Measurements from ENCODE around the gene NRN1L. TPM values are rescaled to one million over a fixed set of nuclear protein-coding genes. Genes with fewer than 3 reads are reported as not detected.

NRN1L gene
- total RNA-seq, 8 experiments from 2014 or later = 0.33 to 1.3 (median 0.68) TPM; not detected in 2

DNA sequence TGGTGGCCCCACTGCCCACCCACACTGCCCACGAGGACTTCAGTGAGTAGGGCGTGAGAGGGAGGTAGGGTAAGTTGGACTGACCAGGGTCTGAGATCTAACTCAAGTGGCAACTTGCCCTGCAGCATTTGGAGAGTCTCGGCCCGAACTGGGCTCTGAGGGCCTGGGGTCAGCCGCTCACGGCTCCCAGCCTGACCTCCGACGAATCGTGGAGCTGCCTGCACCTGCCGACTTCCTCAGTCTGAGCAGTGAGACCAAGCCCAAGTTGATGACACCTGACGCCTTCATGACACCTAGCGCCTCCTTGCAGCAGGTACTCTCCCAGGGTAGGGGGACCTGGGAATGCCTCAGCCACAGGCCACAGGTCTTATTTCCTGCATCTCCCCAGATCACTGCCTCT is 5.2 kb upstream of the NRN1L start:
- H3K27ac ChIP-seq = no peak overlapping the region
- H3K4me1 ChIP-seq (replicated peaks in 1 of 2) = peaks cover 4 to 6% of the 10 kb centered on the region in 2 donors
- 92 to 100% methylated on average over 2 to 8 of the region's 12 CpGs; no CpG with 5 or more reads in 8 of the 10 experiments for WGBS, 10 experiments
- H3K4me3 ChIP-seq = no peak overlapping the region
- in situ Hi-C loops (cut with MboI; ENCODE audit: low pct_unique_long_range_greater_than_20kb in 2 of 9, low sequenced_read_pairs in 9 of 9, unreplicated experiment in 9 of 9) = no loop called here
- ATAC-seq (replicated peaks in 6 of 8) = no peak

DNA sequence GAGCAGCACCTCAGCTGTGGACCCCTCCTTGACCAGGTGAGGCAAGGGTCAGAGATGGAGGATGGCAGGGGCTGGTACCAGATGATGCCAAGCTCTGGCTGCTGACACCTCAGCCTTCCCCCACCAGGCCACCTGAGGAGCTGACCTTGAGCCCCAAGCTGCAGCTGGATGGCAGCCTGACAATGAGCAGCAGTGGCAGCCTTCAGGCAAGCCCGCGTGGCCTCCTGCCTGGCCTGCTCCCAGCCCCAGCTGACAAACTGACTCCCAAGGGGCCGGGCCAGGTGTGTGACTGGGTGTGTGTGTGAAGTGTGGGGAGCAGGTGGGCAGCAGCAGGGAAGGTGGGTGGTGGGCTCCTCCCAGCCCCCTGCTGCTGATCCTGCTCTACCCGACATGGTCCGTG is 4.7 kb upstream of the NRN1L start:
- no peak for ATAC-seq (replicated peaks in 6 of 8)
- in situ Hi-C loops (cut with MboI; ENCODE audit: low pct_unique_long_range_greater_than_20kb in 2 of 9, low sequenced_read_pairs in 9 of 9, unreplicated experiment in 9 of 9) = no loop called here
- Histone ChIP-seq H3K27ac (no peak overlapping the region), H3K4me1 (replicated peaks in 1 of 2) (peaks cover 2% of the 10 kb centered on the region in 2 donors), H3K4me3 (no peak overlapping the region)
- 60 to 100% (median 80%) methylated on average over 1 to 3 of the region's 5 CpGs; no CpG with 5 or more reads in 5 of the 10 experiments for WGBS, 10 experiments

DNA sequence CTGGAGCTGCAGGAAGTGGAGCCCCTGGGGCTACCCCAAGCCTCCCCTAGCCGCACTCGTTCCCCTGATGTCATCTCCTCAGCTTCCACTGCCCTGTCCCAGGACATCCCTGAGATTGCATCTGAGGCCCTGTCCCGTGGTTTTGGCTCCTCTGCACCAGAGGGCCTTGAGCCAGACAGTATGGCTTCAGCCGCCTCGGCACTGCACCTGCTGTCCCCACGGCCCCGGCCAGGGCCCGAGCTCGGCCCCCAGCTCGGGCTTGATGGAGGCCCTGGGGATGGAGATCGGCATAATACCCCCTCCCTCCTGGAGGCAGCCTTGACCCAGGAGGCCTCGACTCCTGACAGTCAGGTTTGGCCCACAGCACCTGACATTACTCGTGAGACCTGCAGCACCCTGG is 4.1 kb upstream of the NRN1L start:
- no peak overlapping the region for H3K4me3 ChIP-seq
- H3K27ac ChIP-seq = no peak overlapping the region
- in situ Hi-C loops (cut with MboI; ENCODE audit: low pct_unique_long_range_greater_than_20kb in 2 of 9, low sequenced_read_pairs in 9 of 9, unreplicated experiment in 9 of 9) = no loop called here
- H3K4me1 ChIP-seq (replicated peaks in 1 of 2) = peaks cover 2 to 6% of the 10 kb centered on the region in 2 donors
- no peak for ATAC-seq (replicated peaks in 6 of 8)
- WGBS, 10 experiments = 87 to 100% (median 100%) methylated on average over 1 to 3 of the region's 13 CpGs; no CpG with 5 or more reads in 7 of the 10 experiments

DNA sequence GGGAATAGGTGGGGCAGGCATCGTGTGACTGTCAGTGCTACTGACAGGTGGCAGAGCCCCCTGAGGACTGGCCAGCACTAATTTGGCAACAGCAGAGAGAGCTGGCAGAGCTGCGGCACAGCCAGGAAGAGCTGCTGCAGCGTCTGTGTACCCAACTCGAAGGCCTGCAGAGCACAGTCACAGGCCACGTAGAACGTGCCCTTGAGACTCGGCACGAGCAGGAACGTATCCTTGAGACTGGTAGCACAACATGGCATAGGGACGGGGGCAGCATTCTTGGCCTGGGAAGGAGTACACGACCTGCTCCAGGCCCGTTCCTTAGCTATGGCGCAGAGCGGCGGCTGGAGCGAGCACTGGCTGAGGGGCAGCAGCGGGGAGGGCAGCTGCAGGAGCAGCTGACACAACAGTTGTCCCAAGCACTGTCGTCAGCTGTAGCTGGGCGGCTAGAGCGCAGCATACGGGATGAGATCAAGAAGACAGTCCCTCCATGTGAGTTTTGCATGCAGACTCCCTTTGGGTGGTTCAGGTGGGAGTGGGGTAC is 3.0 kb upstream of the NRN1L start:
- in situ Hi-C loops (cut with MboI; ENCODE audit: low pct_unique_long_range_greater_than_20kb in 2 of 9, low sequenced_read_pairs in 9 of 9, unreplicated experiment in 9 of 9) = no loop called here
- H3K27ac ChIP-seq = no peak overlapping the region
- WGBS, 10 experiments = 94 to 100% (median 98%) methylated on average over 1 to 6 of the region's 21 CpGs; no CpG with 5 or more reads in 6 of the 10 experiments
- H3K4me3 ChIP-seq = no peak overlapping the region
- peaks cover 2 to 6% of the 10 kb centered on the region in 2 donors for H3K4me1 ChIP-seq (replicated peaks in 1 of 2)
- ATAC-seq (replicated peaks in 6 of 8) = no peak

DNA sequence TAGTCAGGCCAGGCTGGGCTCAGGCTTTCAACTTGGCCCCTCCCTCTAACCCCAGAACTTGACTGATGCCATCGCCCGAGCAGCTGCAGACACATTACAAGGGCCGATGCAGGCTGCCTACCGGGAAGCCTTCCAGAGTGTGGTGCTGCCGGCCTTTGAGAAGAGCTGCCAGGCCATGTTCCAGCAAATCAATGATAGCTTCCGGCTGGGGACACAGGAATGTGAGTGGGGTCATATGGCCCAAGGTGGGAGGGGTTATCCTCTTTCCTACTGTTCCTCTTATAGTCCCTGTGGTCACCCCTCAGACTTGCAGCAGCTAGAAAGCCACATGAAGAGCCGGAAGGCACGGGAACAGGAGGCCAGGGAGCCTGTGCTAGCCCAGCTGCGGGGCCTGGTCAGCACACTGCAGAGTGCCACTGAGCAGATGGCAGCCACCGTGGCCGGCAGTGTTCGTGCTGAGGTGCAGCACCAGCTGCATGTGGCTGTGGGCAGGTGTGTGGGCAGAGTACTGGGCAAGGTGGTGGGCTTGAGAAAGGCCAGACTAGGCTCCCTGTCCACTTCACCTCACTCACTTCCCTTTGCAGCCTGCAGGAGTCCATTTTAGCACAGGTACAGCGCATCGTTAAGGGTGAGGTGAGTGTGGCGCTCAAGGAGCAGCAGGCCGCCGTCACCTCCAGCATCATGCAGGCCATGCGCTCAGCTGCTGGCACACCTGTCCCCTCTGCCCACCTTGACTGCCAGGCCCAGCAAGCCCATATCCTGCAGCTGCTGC is 2.1 kb upstream of the NRN1L start:
- ATAC-seq (replicated peaks in 6 of 8) = no peak
- no peak overlapping the region for H3K4me3 ChIP-seq
- peaks cover 2 to 6% of the 10 kb centered on the region in 2 donors for H3K4me1 ChIP-seq (replicated peaks in 1 of 2)
- no peak overlapping the region for H3K27ac ChIP-seq
- WGBS, 10 experiments = 0 to 100% (median 88%) methylated on average over 1 to 10 of the region's 18 CpGs; no CpG with 5 or more reads in 3 of the 10 experiments
- in situ Hi-C loops (cut with MboI; ENCODE audit: low pct_unique_long_range_greater_than_20kb in 2 of 9, low sequenced_read_pairs in 9 of 9, unreplicated experiment in 9 of 9) = no loop called here

DNA sequence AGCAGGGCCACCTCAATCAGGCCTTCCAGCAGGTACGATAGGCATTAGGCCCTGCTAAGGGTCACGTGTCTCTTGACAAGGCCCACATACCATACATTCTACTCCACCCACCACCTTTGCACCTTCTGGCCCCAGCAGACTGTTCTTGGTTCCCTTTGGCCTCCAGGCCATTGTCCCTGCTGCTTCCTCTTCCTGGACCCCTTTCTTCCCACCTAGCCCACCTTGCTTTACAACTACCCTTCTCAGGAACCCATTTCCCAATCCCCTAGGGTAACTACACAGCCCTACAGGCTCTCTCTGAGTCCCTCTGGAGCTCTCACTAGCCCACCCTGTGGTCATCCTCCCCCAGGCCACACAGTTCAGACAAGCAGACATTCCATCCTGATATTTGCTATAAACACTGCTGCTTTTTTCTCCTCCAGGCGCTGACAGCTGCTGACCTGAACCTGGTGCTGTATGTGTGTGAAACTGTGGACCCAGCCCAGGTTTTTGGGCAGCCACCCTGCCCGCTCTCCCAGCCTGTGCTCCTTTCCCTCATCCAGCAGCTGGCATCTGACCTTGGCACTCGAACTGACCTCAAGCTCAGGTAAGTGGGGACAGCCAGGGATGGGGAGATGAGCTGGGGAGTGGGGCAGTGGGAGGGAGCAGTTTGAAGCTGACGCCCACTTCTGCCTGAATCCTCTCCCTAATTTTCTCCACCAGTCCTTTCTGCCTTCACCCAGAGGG is 1.4 kb upstream of the NRN1L start:
- Histone ChIP-seq H3K4me3 (no peak overlapping the region), H3K4me1 (replicated peaks in 1 of 2) (peaks cover 2 to 6% of the 10 kb centered on the region in 2 donors), H3K27ac (no peak overlapping the region)
- WGBS, 10 experiments = 60 to 100% (median 88%) methylated on average over 1 to 6 of the region's 6 CpGs; no CpG with 5 or more reads in 5 of the 10 experiments
- ATAC-seq (replicated peaks in 6 of 8) = no peak
- in situ Hi-C loops (cut with MboI; ENCODE audit: low pct_unique_long_range_greater_than_20kb in 2 of 9, low sequenced_read_pairs in 9 of 9, unreplicated experiment in 9 of 9) = no loop called here

DNA sequence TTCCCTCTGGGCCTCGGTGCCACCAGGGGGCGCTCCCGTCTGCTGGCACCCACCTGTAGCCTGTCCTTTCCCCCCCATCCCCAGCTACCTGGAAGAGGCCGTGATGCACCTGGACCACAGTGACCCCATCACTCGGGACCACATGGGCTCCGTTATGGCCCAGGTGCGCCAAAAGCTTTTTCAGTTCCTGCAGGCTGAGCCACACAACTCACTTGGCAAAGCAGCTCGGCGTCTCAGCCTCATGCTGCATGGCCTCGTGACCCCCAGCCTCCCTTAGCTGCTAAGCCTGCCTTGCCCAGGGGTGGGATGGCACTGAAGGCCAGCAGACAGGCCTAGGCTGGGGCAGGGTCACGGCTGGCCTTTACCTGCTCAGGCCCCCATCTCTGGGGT is 818 bp upstream of the NRN1L start:
- in situ Hi-C loops (cut with MboI; ENCODE audit: low pct_unique_long_range_greater_than_20kb in 2 of 9, low sequenced_read_pairs in 9 of 9, unreplicated experiment in 9 of 9) = no loop called here
- Histone ChIP-seq H3K27ac (no peak overlapping the region), H3K4me3 (no peak overlapping the region), H3K4me1 (replicated peaks in 1 of 2) (peaks cover 2 to 6% of the 10 kb centered on the region in 2 donors)
- 40 to 100% (median 91%) methylated on average over 1 to 8 of the region's 11 CpGs; no CpG with 5 or more reads in 6 of the 10 experiments for WGBS, 10 experiments
- ATAC-seq (replicated peaks in 6 of 8) = peak; percentile 28 to 62 (median 44)

DNA sequence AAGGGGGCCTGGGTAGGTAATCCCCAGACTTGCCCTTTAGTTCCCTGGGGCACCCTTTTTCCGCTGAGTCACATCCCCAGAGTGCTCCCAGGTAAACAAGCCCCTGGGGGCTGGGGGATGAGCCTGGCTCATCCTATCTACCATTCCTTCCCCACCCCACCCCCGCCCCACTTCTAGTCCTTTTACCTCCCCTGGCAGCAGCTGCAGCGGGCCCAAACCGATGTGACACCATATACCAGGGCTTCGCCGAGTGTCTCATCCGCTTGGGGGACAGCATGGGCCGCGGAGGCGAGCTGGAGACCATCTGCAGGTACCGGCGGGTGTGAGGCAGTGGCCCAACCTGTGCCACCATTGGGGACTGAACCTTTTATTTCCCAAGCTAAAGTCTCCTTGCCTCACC is 860 bp downstream of the NRN1L start:
- no peak for ATAC-seq (replicated peaks in 6 of 8)
- Histone ChIP-seq H3K4me3 (no peak overlapping the region), H3K27ac (no peak overlapping the region), H3K4me1 (replicated peaks in 1 of 2) (peaks cover 2 to 6% of the 10 kb centered on the region in 2 donors)
- in situ Hi-C loops (cut with MboI; ENCODE audit: low pct_unique_long_range_greater_than_20kb in 2 of 9, low sequenced_read_pairs in 9 of 9, unreplicated experiment in 9 of 9) = no loop called here
- whole genome bisulfite sequencing, 10 experiments = no CpG with 5 or more reads among the region's 12 CpGs

DNA sequence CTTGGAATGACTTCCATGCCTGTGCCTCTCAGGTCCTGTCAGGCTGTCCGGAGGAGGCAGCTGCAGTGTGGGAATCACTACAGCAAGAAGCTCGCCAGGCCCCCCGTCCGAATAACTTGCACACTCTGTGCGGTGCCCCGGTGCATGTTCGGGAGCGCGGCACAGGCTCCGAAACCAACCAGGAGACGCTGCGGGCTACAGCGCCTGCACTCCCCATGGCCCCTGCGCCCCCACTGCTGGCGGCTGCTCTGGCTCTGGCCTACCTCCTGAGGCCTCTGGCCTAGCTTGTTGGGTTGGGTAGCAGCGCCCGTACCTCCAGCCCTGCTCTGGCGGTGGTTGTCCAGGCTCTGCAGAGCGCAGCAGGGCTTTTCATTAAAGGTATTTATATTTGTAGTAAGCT is 1.3 kb downstream of the NRN1L start:
- in situ Hi-C loops (cut with MboI; ENCODE audit: low pct_unique_long_range_greater_than_20kb in 2 of 9, low sequenced_read_pairs in 9 of 9, unreplicated experiment in 9 of 9) = no loop called here
- ATAC-seq (replicated peaks in 6 of 8) = no peak
- H3K4me1 ChIP-seq (replicated peaks in 1 of 2) = peaks cover 2 to 6% of the 10 kb centered on the region in 2 donors
- no peak overlapping the region for H3K27ac ChIP-seq
- no peak overlapping the region for H3K4me3 ChIP-seq
- 82 to 92% (median 83%) methylated on average over 2 to 7 of the region's 19 CpGs; no CpG with 5 or more reads in 7 of the 10 experiments for WGBS, 10 experiments

DNA sequence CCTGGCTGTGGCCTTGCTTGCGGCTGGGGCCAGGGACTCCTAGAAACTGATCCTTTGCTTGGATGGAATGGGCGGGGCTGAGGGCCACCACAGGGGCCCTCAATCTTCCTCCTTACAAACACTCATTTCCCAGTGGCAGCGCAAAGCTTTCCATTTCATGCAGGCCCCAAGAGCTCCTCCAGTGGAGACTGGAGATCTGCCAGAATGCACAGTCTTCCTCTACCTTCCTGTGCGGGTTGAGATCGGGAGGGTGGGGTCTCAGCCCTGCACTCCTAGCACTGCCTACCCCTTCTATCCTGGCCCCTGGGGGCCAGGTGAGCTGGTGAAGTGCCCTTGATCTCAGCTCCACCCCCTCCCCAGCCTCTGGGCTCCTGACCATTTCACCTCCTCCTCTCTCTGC is 1.7 kb downstream of the NRN1L start:
- ATAC-seq (replicated peaks in 6 of 8) = no peak
- Histone ChIP-seq H3K4me3 (no peak overlapping the region), H3K4me1 (replicated peaks in 1 of 2) (peaks cover 2 to 6% of the 10 kb centered on the region in 2 donors), H3K27ac (no peak overlapping the region)
- in situ Hi-C loops (cut with MboI; ENCODE audit: low pct_unique_long_range_greater_than_20kb in 2 of 9, low sequenced_read_pairs in 9 of 9, unreplicated experiment in 9 of 9) = no loop called here
- 100% methylated on average over 1 to 2 of the region's 5 CpGs; no CpG with 5 or more reads in 6 of the 10 experiments for WGBS, 10 experiments

DNA sequence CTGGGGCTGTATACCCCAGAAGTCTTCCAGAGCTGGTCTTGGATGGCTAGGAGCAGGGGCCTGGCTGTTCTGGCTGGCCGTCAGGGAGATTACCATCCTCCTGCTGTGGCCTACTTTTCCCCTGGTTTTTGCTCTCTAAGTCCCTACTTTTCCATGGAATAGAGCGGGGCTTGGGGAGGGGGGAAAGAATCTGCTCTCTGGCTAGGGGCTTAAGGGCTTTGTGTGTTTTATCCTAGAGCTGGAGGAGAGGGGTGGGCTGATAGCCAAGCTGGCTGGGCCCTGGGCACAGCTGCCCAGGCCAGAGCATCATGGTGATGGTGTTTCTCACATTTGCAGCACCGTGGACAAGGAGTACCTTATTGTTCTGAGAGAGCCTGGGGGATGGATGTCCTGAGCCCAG is 3.6 kb downstream of the NRN1L start:
- peaks cover 4 to 8% of the 10 kb centered on the region in 2 donors for H3K4me1 ChIP-seq (replicated peaks in 1 of 2)
- no peak for ATAC-seq (replicated peaks in 6 of 8)
- in situ Hi-C loops (cut with MboI; ENCODE audit: low pct_unique_long_range_greater_than_20kb in 2 of 9, low sequenced_read_pairs in 9 of 9, unreplicated experiment in 9 of 9) = no loop called here
- no peak overlapping the region for H3K4me3 ChIP-seq
- no peak overlapping the region for H3K27ac ChIP-seq
- 30 to 90% (median 50%) methylated on average over 1 to 2 of the region's 3 CpGs; no CpG with 5 or more reads in 5 of the 10 experiments for WGBS, 10 experiments

DNA sequence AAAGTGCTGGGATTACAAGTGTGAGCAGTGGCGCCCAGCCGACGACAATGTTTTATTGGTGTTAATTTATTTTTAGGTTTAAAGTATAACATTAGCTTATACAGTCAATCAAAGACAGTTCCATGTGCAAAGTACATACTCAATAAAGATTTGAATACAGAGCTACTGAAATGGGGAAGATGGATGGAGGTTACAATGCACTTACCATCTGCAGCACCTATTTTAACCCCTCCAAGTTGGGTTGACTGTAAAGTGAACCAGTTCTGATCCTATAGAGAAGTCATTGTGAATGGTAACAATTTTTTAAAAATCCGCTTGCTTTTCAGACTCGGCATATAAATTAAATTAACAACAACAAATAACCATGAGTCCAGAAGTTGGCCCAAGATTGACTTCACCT is 7.7 kb downstream of the NRN1L start:
- Histone ChIP-seq H3K27ac (no peak overlapping the region), H3K4me1 (replicated peaks in 1 of 2) (peaks cover 10 to 11% of the 10 kb centered on the region in 2 donors), H3K4me3 (peak overlapping the region; percentile 81 to 98 (median 96))
- in situ Hi-C loops (cut with MboI; ENCODE audit: low pct_unique_long_range_greater_than_20kb in 2 of 9, low sequenced_read_pairs in 9 of 9, unreplicated experiment in 9 of 9) = no loop called here
- WGBS, 10 experiments = 0 to 76% (median 56%) methylated on average over 1 to 5 of the region's 5 CpGs; no CpG with 5 or more reads in 2 of the 10 experiments
- ATAC-seq (replicated peaks in 6 of 8) = no peak
